ENCODE data around the gene FAF1.
"Not testable (repeated sequence)": the region's sequence is repeated elsewhere in the genome, so short reads cannot be mapped to it uniquely, and the experiment has no call there.

The FAF1 gene

DNA sequence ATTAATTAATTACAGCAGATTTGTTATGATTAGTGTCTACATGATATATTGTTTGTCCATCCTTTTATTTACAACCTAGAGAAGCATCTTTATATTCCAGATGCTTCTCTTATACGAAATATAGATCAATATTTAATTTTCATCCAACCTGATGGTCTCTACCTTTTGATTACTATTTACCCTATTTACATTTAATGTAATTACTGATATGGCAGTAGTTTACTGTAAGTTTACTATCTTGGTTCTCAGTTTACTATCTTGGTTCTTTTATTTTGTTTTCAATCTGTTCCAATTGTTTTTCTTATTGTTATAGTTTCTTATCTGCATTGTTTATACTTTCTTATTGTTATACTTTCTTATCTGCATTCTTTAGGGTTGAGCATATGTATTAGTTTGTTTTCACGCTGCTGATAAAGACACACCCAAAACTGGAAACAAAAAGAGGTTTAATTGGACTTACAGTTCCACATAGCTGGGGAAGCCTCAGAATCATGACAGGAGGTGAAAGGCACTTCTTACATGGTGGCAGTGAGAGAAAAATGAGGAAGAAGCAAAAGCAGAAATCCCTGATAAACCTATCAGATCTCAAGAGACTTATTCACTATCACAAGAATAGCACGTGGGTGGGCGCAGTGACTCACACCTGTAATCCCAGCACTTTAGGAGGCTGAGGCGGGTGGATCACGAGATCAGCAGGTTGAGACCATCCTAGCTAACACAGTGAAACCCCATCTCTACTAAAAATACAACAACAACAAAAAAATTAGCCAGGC is 28.9 kb downstream of the FAF1 start:
- Histone ChIP-seq H3K4me1 (ENCODE audit: insufficient read depth, low read length) (peaks cover 5% of the 10 kb centered on the region; the same call in 1 of the 2 replicates), H3K9ac (ENCODE audit: low read depth, low read length) (no peak overlapping the region), H3K27me3 (ENCODE audit: insufficient read depth, low read length) (no peaks in the 10 kb centered on the region), H3K36me3 (ENCODE audit: insufficient read depth, low read length) (no peaks in the 10 kb centered on the region), H3K27ac (ENCODE audit: low read depth, low read length) (no peak overlapping the region), H3K9me3 (ENCODE audit: insufficient read depth, low read depth, low read length) (no peaks in the 10 kb centered on the region), H3K4me3 (ENCODE audit: low read length) (no peak overlapping the region)
- 86% methylated on average over 6 of the region's 6 CpGs for WGBS

GRCh38 chr1:50930193-50930592 is 29.9 kb downstream of the FAF1 start:
- Histone ChIP-seq H3K4me1 (ENCODE audit: insufficient read depth, low read length) (no peaks in the 10 kb centered on the region), H3K4me3 (ENCODE audit: low read length) (no peak overlapping the region), H3K27ac (ENCODE audit: low read depth, low read length) (no peak overlapping the region), H3K36me3 (ENCODE audit: insufficient read depth, low read length) (no peaks in the 10 kb centered on the region), H3K9ac (ENCODE audit: low read depth, low read length) (no peak overlapping the region), H3K9me3 (ENCODE audit: insufficient read depth, low read depth, low read length) (no peaks in the 10 kb centered on the region), H3K27me3 (ENCODE audit: insufficient read depth, low read length) (no peaks in the 10 kb centered on the region)

DNA sequence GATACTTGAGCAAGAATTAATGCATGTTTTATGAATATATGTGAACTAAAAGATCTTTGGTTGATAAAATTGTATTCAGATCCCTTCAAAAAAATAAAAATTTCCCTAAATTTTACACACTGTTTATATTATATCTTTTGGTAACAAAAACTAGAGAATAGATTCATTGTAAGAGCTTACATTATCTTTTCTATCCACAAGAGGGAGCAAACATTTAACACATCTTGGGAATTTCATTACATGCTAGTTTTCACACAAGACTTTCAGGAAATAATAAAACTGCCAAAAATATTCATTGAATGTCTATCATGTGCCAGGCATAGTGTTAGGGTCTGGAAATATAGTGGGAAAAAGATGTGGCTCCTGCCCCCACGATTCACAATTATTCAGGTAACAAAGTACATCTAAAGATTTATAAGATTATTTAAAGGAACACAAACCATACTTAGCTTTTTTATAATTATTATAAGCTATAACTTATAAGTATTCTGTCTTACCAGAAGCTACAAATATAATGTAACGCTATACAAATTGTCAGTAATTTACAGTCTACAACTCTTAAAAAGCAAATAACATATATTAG is 30.6 kb downstream of the FAF1 start:
- Histone ChIP-seq H3K9ac (ENCODE audit: low read depth, low read length) (no peak overlapping the region), H3K36me3 (ENCODE audit: insufficient read depth, low read length) (no peaks in the 10 kb centered on the region), H3K4me3 (ENCODE audit: low read length) (no peak overlapping the region), H3K9me3 (ENCODE audit: insufficient read depth, low read depth, low read length) (no peaks in the 10 kb centered on the region), H3K4me1 (ENCODE audit: insufficient read depth, low read length) (no peaks in the 10 kb centered on the region), H3K27ac (ENCODE audit: low read depth, low read length) (no peak overlapping the region), H3K27me3 (ENCODE audit: insufficient read depth, low read length) (no peaks in the 10 kb centered on the region)
- 87% methylated on average over 1 of the region's 2 CpGs for WGBS

- H3K9me3 ChIP-seq (ENCODE audit: insufficient read depth, low read depth, low read length) = no peaks in the 10 kb centered on the region
- no peaks in the 10 kb centered on the region for H3K36me3 ChIP-seq (ENCODE audit: insufficient read depth, low read length)
- H3K27me3 ChIP-seq (ENCODE audit: insufficient read depth, low read length) = no peaks in the 10 kb centered on the region
- WGBS = 86% methylated on average over 1 of the region's 1 CpG
- no peak overlapping the region for H3K27ac ChIP-seq (ENCODE audit: low read depth, low read length)
- H3K4me1 ChIP-seq (ENCODE audit: insufficient read depth, low read length) = no peaks in the 10 kb centered on the region
- no peak overlapping the region for H3K9ac ChIP-seq (ENCODE audit: low read depth, low read length)
- no peak overlapping the region for H3K4me3 ChIP-seq (ENCODE audit: low read length)
Observed at GRCh38 chr1:50923564-50923963, 36.5 kb downstream of the FAF1 start.

DNA sequence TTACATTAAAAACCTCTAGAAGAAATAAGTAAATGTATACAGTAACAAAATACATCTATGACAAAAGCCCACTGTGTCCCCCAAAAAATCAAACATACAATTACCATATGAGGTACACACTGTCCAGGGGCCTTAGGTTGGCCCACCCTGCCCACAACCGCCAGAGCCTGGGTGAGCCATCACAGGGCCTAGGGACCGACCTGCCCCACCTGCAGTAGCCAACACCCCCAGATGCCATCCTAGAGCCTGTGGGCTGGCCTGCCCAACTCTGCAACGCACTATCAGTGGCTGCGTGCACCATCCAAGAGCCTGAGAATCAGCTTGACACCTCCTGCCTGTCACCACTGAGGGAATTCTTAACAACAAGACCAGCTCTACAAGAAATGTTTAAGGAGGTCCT is 39.0 kb downstream of the FAF1 start:
- 94% methylated on average over 4 of the region's 4 CpGs for WGBS
- Histone ChIP-seq H3K9me3 (ENCODE audit: insufficient read depth, low read depth, low read length) (no peaks in the 10 kb centered on the region), H3K4me1 (ENCODE audit: insufficient read depth, low read length) (no peaks in the 10 kb centered on the region)

GRCh38 chr1:50920409-50920808 is 39.7 kb downstream of the FAF1 start:
- 96% methylated on average over 1 of the region's 1 CpG for WGBS
- Histone ChIP-seq H3K4me1 (ENCODE audit: insufficient read depth, low read length) (no peaks in the 10 kb centered on the region), H3K9me3 (ENCODE audit: insufficient read depth, low read depth, low read length) (no peaks in the 10 kb centered on the region), H3K9ac (ENCODE audit: low read depth, low read length) (no peak overlapping the region), H3K27ac (ENCODE audit: low read depth, low read length) (no peak overlapping the region), H3K27me3 (ENCODE audit: insufficient read depth, low read length) (no peaks in the 10 kb centered on the region), H3K36me3 (ENCODE audit: insufficient read depth, low read length) (no peaks in the 10 kb centered on the region), H3K4me3 (ENCODE audit: low read length) (no peak overlapping the region)

More for the DNA sequence above, 39.0 kb downstream of the FAF1 start:
- H3K27ac ChIP-seq (ENCODE audit: low read depth, low read length) = no peak overlapping the region
- H3K36me3 ChIP-seq (ENCODE audit: insufficient read depth, low read length) = no peaks in the 10 kb centered on the region
- H3K9ac ChIP-seq (ENCODE audit: low read depth, low read length) = no peak overlapping the region
- H3K27me3 ChIP-seq (ENCODE audit: insufficient read depth, low read length) = no peaks in the 10 kb centered on the region
- no peak overlapping the region for H3K4me3 ChIP-seq (ENCODE audit: low read length)

- Histone ChIP-seq H3K36me3 (ENCODE audit: insufficient read depth, low read length) (no peaks in the 10 kb centered on the region), H3K27me3 (ENCODE audit: insufficient read depth, low read length) (no peaks in the 10 kb centered on the region), H3K9ac (ENCODE audit: low read depth, low read length) (no peak overlapping the region), H3K27ac (ENCODE audit: low read depth, low read length) (no peak overlapping the region), H3K4me3 (ENCODE audit: low read length) (no peak overlapping the region), H3K9me3 (ENCODE audit: insufficient read depth, low read depth, low read length) (no peaks in the 10 kb centered on the region), H3K4me1 (ENCODE audit: insufficient read depth, low read length) (no peaks in the 10 kb centered on the region)
- WGBS = 92% methylated on average over 4 of the region's 4 CpGs
Observed at GRCh38 chr1:50917138-50918137, 42.6 kb downstream of the FAF1 start.

GRCh38 chr1:50915621-50916020 is 44.4 kb downstream of the FAF1 start:
- no peaks in the 10 kb centered on the region for H3K27me3 ChIP-seq (ENCODE audit: insufficient read depth, low read length)
- H3K27ac ChIP-seq (ENCODE audit: low read depth, low read length) = no peak overlapping the region
- H3K4me1 ChIP-seq (ENCODE audit: insufficient read depth, low read length) = no peaks in the 10 kb centered on the region
- no peaks in the 10 kb centered on the region for H3K36me3 ChIP-seq (ENCODE audit: insufficient read depth, low read length)
- 93% methylated on average over 1 of the region's 2 CpGs for WGBS
- H3K9me3 ChIP-seq (ENCODE audit: insufficient read depth, low read depth, low read length) = no peaks in the 10 kb centered on the region
- H3K9ac ChIP-seq (ENCODE audit: low read depth, low read length) = no peak overlapping the region
- no peak overlapping the region for H3K4me3 ChIP-seq (ENCODE audit: low read length)

DNA sequence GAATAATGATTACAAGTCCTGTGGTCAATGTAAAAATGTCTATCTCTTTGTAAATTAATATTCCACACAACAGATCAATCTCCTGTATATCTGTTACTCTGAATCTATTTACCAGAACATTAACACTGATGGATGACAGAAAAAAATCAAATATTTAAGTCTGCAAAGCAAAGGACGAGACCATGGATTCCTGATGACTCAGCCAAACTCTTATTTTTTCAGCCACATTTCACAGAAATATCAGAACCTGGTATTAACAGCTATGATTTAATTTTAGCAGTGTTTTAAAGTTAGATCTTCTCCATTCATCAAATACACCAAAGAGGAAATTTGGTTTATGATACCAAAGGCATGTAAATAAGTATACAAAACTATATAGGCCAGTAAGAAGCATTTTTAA is 46.1 kb downstream of the FAF1 start:
- Histone ChIP-seq H3K36me3 (ENCODE audit: insufficient read depth, low read length) (no peaks in the 10 kb centered on the region), H3K4me3 (ENCODE audit: low read length) (no peak overlapping the region), H3K9ac (ENCODE audit: low read depth, low read length) (no peak overlapping the region), H3K9me3 (ENCODE audit: insufficient read depth, low read depth, low read length) (no peaks in the 10 kb centered on the region), H3K27ac (ENCODE audit: low read depth, low read length) (no peak overlapping the region), H3K4me1 (ENCODE audit: insufficient read depth, low read length) (no peaks in the 10 kb centered on the region), H3K27me3 (ENCODE audit: insufficient read depth, low read length) (no peaks in the 10 kb centered on the region)
- 83% methylated on average over 1 of the region's 1 CpG for WGBS

DNA sequence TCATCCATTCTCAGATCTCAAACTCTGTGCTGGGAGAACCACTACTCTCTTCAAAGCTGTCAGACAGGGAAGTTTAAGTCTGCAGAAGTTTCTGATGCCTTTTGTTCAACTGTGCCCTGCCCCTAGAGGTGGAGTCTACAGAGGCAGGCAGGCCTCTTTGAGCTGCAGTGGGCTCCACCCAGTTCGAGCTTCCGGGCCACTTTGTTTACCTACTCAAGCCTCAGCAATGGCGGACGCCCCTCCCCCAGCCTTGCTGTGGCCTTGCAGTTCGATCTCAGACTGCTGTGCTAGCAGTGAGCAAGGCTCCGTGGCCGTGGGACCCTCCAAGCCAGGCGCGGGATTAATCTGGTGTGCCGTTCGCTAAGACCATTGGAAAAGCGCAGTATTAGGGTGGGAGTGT is 49.7 kb downstream of the FAF1 start:
- not testable (repeated sequence) for H3K27me3 ChIP-seq (ENCODE audit: insufficient read depth, low read length); H3K4me1 ChIP-seq (ENCODE audit: insufficient read depth, low read length); H3K36me3 ChIP-seq (ENCODE audit: insufficient read depth, low read length); H3K9me3 ChIP-seq (ENCODE audit: insufficient read depth, low read depth, low read length); H3K27ac ChIP-seq (ENCODE audit: low read depth, low read length); H3K4me3 ChIP-seq (ENCODE audit: low read length)
- peak overlapping the region; percentile 40; the same call in 1 of the 2 replicates for H3K9ac ChIP-seq (ENCODE audit: low read depth, low read length)
- 82% methylated on average over 12 of the region's 12 CpGs for WGBS

DNA sequence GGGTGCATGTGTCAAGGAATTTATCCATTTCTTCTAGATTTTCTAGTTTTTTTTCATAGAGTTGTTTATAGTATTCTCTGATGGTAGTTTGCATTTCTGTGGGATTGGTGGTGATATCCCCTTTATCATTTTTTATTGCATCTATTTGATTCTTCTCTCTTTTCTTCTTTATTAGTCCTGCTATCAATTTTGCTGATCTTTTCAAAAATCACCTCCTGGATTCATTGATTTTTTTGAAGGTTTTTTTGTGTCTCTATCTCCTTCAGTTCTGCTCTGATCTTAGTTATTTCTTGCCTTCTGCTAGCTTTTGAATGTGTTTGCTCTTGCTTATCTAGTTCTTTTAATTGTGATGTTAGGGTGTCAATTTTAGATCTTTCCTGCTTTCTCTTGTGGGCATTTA is 52.5 kb downstream of the FAF1 start:
- not testable (repeated sequence) for H3K4me3 ChIP-seq (ENCODE audit: low read length); H3K4me1 ChIP-seq (ENCODE audit: insufficient read depth, low read length); H3K27ac ChIP-seq (ENCODE audit: low read depth, low read length); H3K9ac ChIP-seq (ENCODE audit: low read depth, low read length); H3K9me3 ChIP-seq (ENCODE audit: insufficient read depth, low read depth, low read length); H3K36me3 ChIP-seq (ENCODE audit: insufficient read depth, low read length); H3K27me3 ChIP-seq (ENCODE audit: insufficient read depth, low read length)
